GM12891 (cell line): ENCODE data around the gene IRX4.

Experiments used
- DNase-seq: peaks from one replicate; pipeline ENCODE4 v3.0.0; 2011; ENCODE audit warnings: low spot score; ENCODE audit not compliant: insufficient read length
- FAIRE-seq: peaks from 2 replicates; lab custom pipeline; 2011; peaks lifted over from hg19 to GRCh38; lab: Jason Lieb, UNC
- PAX5 ChIP-seq: IDR thresholded peaks from 2 replicates; pipeline ENCODE4 v1.6.1; 2011; ENCODE audit warnings: low read length, moderate library complexity, mild to moderate bottlenecking; ENCODE audit not compliant: insufficient read depth, severe bottlenecking
- POLR2A ChIP-seq: IDR thresholded peaks from 2 replicates; pipeline ENCODE4 v1.6.1; 2011; ENCODE audit warnings: low read depth, low read length, control low read depth
- POLR2AphosphoS5 ChIP-seq: IDR thresholded peaks from 2 replicates; pipeline ENCODE4 v1.6.1; 2011; ENCODE audit warnings: low read depth, low read length, control low read depth
- POU2F2 ChIP-seq: IDR thresholded peaks from 2 replicates; pipeline ENCODE4 v1.6.1; 2011; ENCODE audit warnings: low read depth, mild to moderate bottlenecking, control low read depth, low read length, moderate library complexity
- SPI1 ChIP-seq: IDR thresholded peaks from 2 replicates; pipeline ENCODE4 v1.6.1; 2011; ENCODE audit warnings: low read depth, low read length, control low read depth
- TAF1 ChIP-seq: IDR thresholded peaks from 2 replicates; pipeline ENCODE4 v1.6.1; 2011; ENCODE audit warnings: low read depth, low read length, control low read depth

IRX4 gene

GRCh38 chr5:1892685-1893445 is 10.1 kb upstream of the IRX4 start:
- FAIRE-seq (no peak), DNase-seq (no peak)
- TF ChIP-seq TAF1 (no peak), PAX5 (no peak), POLR2AphosphoS5 (no peak), POLR2A (no peak), POU2F2 (no peak), SPI1 (no peak)

- no peak for DNase-seq
- no peak for FAIRE-seq
- TF ChIP-seq PAX5 (no peak), POU2F2 (no peak), TAF1 (no peak), POLR2A (no peak), POLR2AphosphoS5 (no peak), SPI1 (no peak)
Measured at GRCh38 chr5:1892211-1892610, 9.5 kb upstream of the IRX4 start.

GRCh38 chr5:1891391-1891790 is 8.7 kb upstream of the IRX4 start:
- no peak for TF ChIP-seq TAF1
- TF ChIP-seq POLR2AphosphoS5 = no peak
- TF ChIP-seq PAX5 = no peak
- no peak for DNase-seq
- no peak for FAIRE-seq

- no peak for TF ChIP-seq POU2F2
- TF ChIP-seq POLR2A = no peak
- TF ChIP-seq SPI1 = no peak
- no peak for TF ChIP-seq PAX5
- no peak for TF ChIP-seq TAF1
- no peak for TF ChIP-seq POLR2AphosphoS5
- FAIRE-seq (no peak), DNase-seq (no peak)
Measured at GRCh38 chr5:1890296-1890695, 7.6 kb upstream of the IRX4 start.

- no peak for TF ChIP-seq SPI1
- no peak for TF ChIP-seq PAX5
- TF ChIP-seq POLR2AphosphoS5 = no peak
- TF ChIP-seq POU2F2 = no peak
- no peak for TF ChIP-seq TAF1
- no peak for TF ChIP-seq POLR2A
- FAIRE-seq (no peak), DNase-seq (no peak)
Measured at GRCh38 chr5:1889321-1890065, 6.8 kb upstream of the IRX4 start.

GRCh38 chr5:1888541-1889251 is 6.0 kb upstream of the IRX4 start:
- no peak for FAIRE-seq
- TF ChIP-seq TAF1 (no peak), POLR2A (no peak), PAX5 (no peak), POLR2AphosphoS5 (no peak), POU2F2 (no peak), SPI1 (no peak)

GRCh38 chr5:1887588-1888360 is 5.0 kb upstream of the IRX4 start:
- DNase-seq = no peak
- no peak for FAIRE-seq
- no peak for TF ChIP-seq SPI1
- no peak for TF ChIP-seq POU2F2
- TF ChIP-seq TAF1 = no peak
- TF ChIP-seq POLR2A = no peak
- no peak for TF ChIP-seq PAX5
- TF ChIP-seq POLR2AphosphoS5 = no peak

More at GRCh38 chr5:1888541-1889251, 6.0 kb upstream of the IRX4 start:
- no peak for DNase-seq

GRCh38 chr5:1886846-1887587 is 4.3 kb upstream of the IRX4 start:
- TF ChIP-seq PAX5 (no peak), SPI1 (no peak), POU2F2 (no peak), POLR2AphosphoS5 (no peak), POLR2A (no peak), TAF1 (no peak)
- no peak for FAIRE-seq
- no peak for DNase-seq
